ENCODE data around the gene SH3RF1. TPM values are rescaled to one million over a fixed set of nuclear protein-coding genes. Genes with fewer than 3 reads are reported as not detected.

Gene SH3RF1
- polyA plus RNA-seq, 1 experiment: 11.0 TPM

DNA sequence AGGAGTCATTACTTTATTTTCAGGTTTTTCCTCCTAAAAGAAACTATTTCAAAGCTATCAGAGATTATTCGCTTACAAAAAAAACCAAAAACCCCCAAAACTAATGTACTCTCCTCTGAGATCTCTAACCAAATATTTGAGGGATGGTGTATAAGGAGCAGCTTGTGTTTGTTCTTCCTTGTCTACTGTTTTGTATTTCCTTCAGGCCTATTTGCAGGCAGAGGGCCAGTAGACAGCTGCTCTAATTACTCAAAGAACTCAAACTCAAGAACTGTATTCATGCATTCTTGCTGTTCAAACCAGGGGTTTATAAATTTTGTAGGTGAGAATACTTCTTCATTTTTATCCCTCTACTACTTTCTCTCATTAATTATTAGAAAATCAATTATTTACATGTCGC lies 51.3 kb downstream of the SH3RF1 start:
- POLR2A ChIA-PET: no interaction called here
- no peak for DNase-seq (ENCODE audit: low read depth, low spot score)
- Histone ChIP-seq H3K27ac (ENCODE audit: low read depth, low read length) (no peak overlapping the region), H3K9me3 (ENCODE audit: control insufficient read depth, insufficient read depth, low read length) (no peaks in the 10 kb centered on the region), H3K27me3 (ENCODE audit: control insufficient read depth, insufficient read depth, low read length) (no peaks in the 10 kb centered on the region), H3K4me3 (ENCODE audit: low read depth, low read length) (no peak overlapping the region)
- TF ChIP-seq, protein P1, sequence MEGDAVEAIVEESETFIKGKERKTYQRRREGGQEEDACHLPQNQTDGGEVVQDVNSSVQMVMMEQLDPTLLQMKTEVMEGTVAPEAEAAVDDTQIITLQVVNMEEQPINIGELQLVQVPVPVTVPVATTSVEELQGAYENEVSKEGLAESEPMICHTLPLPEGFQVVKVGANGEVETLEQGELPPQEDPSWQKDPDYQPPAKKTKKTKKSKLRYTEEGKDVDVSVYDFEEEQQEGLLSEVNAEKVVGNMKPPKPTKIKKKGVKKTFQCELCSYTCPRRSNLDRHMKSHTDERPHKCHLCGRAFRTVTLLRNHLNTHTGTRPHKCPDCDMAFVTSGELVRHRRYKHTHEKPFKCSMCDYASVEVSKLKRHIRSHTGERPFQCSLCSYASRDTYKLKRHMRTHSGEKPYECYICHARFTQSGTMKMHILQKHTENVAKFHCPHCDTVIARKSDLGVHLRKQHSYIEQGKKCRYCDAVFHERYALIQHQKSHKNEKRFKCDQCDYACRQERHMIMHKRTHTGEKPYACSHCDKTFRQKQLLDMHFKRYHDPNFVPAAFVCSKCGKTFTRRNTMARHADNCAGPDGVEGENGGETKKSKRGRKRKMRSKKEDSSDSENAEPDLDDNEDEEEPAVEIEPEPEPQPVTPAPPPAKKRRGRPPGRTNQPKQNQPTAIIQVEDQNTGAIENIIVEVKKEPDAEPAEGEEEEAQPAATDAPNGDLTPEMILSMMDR (IDR thresholded peaks at IDR 0.05; ENCODE audit: low read depth, low read length): no peak
- CTCF ChIA-PET: no interaction called here

DNA sequence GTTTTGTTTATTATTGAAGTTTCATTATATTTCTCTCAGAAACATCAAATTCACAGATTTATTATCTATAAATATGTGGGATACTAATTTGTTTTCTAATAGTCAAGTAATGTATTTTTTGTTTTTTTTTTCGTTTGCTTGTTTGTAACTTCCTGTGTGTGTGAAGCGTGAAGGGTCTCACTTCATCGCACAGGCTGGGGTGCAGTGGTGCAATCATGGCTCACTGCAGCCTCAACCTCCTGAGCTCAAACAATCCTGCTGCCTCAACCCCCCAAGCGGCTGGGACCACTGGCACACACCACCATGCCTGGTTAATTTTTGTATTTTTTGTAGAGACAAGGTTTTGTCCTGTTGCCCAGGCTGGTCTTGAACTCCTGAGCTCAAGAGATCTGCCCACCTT lies 55.1 kb downstream of the SH3RF1 start:
- CTCF ChIA-PET: no interaction called here
- no peak overlapping the region for H3K4me3 ChIP-seq (ENCODE audit: low read depth, low read length)

DNA sequence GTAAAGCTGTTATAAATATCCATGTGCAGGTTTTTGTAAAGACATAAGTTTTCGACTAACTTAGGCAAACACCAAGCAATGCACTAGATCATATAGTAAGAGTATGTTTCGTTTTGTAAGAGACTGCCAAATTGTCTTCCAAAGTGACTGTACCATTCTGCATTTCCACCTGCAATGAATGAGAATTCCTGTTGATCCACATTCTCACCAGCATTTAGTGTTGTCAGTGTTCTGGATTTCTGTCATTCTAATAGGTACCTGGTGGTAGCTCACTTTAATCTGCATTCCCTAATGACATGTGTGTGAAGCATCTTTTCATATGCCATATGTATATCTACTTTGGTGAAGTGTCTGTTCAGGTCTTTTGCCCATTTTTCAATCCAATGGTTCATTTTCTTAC lies 57.8 kb downstream of the SH3RF1 start:
- ChIA-PET CTCF (interaction anchor here (0.6 kb wide), 2 partner anchors 26 to 201 kb away, joined by 3 to 9 read pairs; no protein-coding TSS in a partner anchor), POLR2A (no interaction called here)
- TF ChIP-seq, protein P1 (IDR thresholded peaks at IDR 0.05; ENCODE audit: low read depth, low read length): no peak
- H3K27me3 ChIP-seq (ENCODE audit: control insufficient read depth, insufficient read depth, low read length): no peaks in the 10 kb centered on the region
- no peaks in the 10 kb centered on the region; the same call in 1 of the 2 replicates for H3K9me3 ChIP-seq (ENCODE audit: control insufficient read depth, insufficient read depth, low read length)
- DNase-seq (ENCODE audit: low read depth, low spot score): no peak
- no peak overlapping the region for H3K4me3 ChIP-seq (ENCODE audit: low read depth, low read length)
- no peak overlapping the region for H3K27ac ChIP-seq (ENCODE audit: low read depth, low read length)

More for the DNA sequence above, 55.1 kb downstream of the SH3RF1 start:
- DNase-seq (ENCODE audit: low read depth, low spot score): no peak
- Histone ChIP-seq H3K27me3 (ENCODE audit: control insufficient read depth, insufficient read depth, low read length) (no peaks in the 10 kb centered on the region), H3K27ac (ENCODE audit: low read depth, low read length) (no peak overlapping the region), H3K9me3 (ENCODE audit: control insufficient read depth, insufficient read depth, low read length) (no peaks in the 10 kb centered on the region; the same call in 1 of the 2 replicates)
- TF ChIP-seq, protein P1 (IDR thresholded peaks at IDR 0.05; ENCODE audit: low read depth, low read length): no peak
- POLR2A ChIA-PET: no interaction called here

DNA sequence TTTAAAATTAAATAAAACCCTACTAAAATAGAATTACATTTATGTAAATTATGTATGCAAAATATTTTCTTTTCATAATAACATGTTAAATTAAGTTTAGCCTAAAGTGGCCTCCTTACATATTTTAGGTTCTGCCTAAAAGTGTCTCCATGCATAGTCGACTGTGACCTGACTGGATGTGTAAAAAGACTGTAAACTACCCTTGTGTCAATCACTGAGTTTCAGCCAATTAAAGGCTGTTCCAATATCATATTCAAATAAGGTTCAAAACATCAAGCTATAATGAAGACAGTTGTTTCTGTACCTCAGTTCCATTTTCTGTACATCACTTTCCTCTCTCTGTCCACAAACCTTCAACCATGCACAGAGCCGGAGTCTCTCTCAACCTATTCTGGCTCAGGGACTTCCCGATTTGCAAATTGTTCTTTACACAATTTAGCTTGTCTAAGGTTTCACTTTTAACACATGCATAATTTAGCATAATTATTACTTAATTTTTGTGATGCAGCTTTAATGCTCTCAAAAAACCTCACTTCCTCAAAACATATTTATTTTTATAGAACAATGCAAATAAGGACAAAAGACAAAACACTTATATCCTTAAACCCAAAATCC lies 60.1 kb downstream of the SH3RF1 start:
- POLR2A ChIA-PET: no interaction called here
- TF ChIP-seq, protein P1 (IDR thresholded peaks at IDR 0.05; ENCODE audit: low read depth, low read length): no peak
- Histone ChIP-seq H3K27ac (ENCODE audit: low read depth, low read length) (no peak overlapping the region), H3K4me3 (ENCODE audit: low read depth, low read length) (no peak overlapping the region), H3K27me3 (ENCODE audit: control insufficient read depth, insufficient read depth, low read length) (no peaks in the 10 kb centered on the region), H3K9me3 (ENCODE audit: control insufficient read depth, insufficient read depth, low read length) (no peaks in the 10 kb centered on the region; the same call in 1 of the 2 replicates)
- DNase-seq (ENCODE audit: low read depth, low spot score): no peak
- CTCF ChIA-PET: no interaction called here

DNA sequence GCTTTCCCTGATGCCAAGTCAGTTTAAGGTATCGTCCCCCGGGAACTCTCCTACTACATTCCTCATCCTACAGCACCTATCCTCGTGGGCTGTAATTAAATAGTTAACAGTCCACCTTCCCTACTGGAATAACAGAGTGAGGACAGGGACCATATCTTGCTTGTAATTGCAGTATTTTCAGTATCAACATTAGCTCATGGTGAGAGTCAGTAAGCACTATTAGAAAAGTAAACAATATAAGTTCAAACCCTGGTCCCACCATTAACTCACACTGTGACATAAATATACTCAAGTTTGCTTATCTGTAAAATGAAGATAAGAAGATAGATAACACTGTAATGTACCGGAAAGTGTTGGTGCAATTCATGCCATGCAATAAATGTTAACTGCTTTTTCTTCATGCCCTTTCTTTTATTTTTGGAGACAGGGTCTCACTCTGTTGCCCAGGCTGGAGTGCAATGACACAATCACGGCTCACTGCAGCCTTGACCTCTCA lies 61.3 kb downstream of the SH3RF1 start:
- TF ChIP-seq, protein P1 (IDR thresholded peaks at IDR 0.05; ENCODE audit: low read depth, low read length): no peak
- Histone ChIP-seq H3K27ac (ENCODE audit: low read depth, low read length) (no peak overlapping the region), H3K27me3 (ENCODE audit: control insufficient read depth, insufficient read depth, low read length) (no peaks in the 10 kb centered on the region), H3K9me3 (ENCODE audit: control insufficient read depth, insufficient read depth, low read length) (no peaks in the 10 kb centered on the region; the same call in 1 of the 2 replicates), H3K4me3 (ENCODE audit: low read depth, low read length) (no peak overlapping the region)
- CTCF ChIA-PET: no interaction called here
- POLR2A ChIA-PET: no interaction called here
- DNase-seq (ENCODE audit: low read depth, low spot score): no peak
